Pancreas (tissue), 10 donors: ENCODE measurements around the gene NOM1. TPM values are rescaled to one million over a fixed set of nuclear protein-coding genes. Genes with fewer than 3 reads are reported as not detected.
A peak's percentile ranks its signal among the peaks of the same experiment; 100 is the strongest.

Experiments used
- ATAC-seq, 4 donors: fragments of 200-7000 bp; cut with Tn5 transposase; one replicate each; pipeline versions ENCODE4 v1.8.0 to v1.9.1; 2020; ENCODE audit warnings: mild to moderate bottlenecking in 4 of 4, moderate library complexity in 4 of 4
- DNase-seq, 6 donors: peaks; one replicate each; pipeline ENCODE4 v3.0.0-alpha.2; 2020
- FAIRE-seq: peaks from 2 replicates; lab custom pipeline; 2012; peaks lifted over from hg19 to GRCh38; lab: Jason Lieb, UNC
- H3K27ac ChIP-seq, 4 donors: fragments of 200-600 bp; sonication (generic); 1 replicate in 3 of 4; 2 replicates in 1 of 4; pipeline versions ENCODE4 v1.5.0 to v1.8.0; 2020
- H3K27me3 ChIP-seq, 4 donors: fragments of 200-600 bp; one replicate each; pipeline ENCODE4 v1.8.0; 2021
- H3K36me3 ChIP-seq, 3 donors: fragments of 200-600 bp; sonication (generic) in 1 of 3; one replicate each; pipeline versions ENCODE4 v1.5.0 to v1.8.0; 2020 to 2021
- H3K4me1 ChIP-seq, 3 donors: fragments of 200-600 bp; one replicate each; pipeline ENCODE4 v1.8.0; 2021
- H3K4me3 ChIP-seq, 4 donors: fragments of 200-600 bp; sonication (generic) in 2 of 4; one replicate each; pipeline versions ENCODE4 v1.5.0 to v1.8.0; 2020 to 2021
- H3K9me3 ChIP-seq, 4 donors: fragments of 200-600 bp; one replicate each; pipeline ENCODE4 v1.8.0; 2021
- WGBS, 2 donors: extraction: QIAGEN DNeasy Blood & Tissue Kit; methylation state at CpG; one replicate each; pipeline ENCODE4 v1.1.7; 2013; 5-methylcytosine and 5-hydroxymethylcytosine counted together
- intact Hi-C, 3 donors: fragments of 100-400 bp; cut with DNase I; formaldehyde crosslinking; loops; one replicate each; pipeline versions ENCODE4 v1.11.1 to v1.14.2; 2022
- polyA plus RNA-seq, 2 donors: library from polyadenylated mRNA; stranded (reverse); fragments of 200-250 nt; gene quantifications; one replicate each; pipeline ENCODE4 v1.2.3, GENCODE V29; 2013
- total RNA-seq, 6 donors: library from RNA; stranded (reverse); fragmentation: NEBNext Ultra II Directional in 4 of 6; extraction: Animal tissue kit (Norgen Biotek cat#: 25700) in 4 of 6; gene quantifications; one replicate each; pipeline versions ENCODE4 v1.2.1 to v1.2.4, GENCODE V29; 2021 to 2023
- TF ChIP-seq, protein P1 (sequence below), 4 donors: fragments of 200-600 bp; sonication (generic) in 3 of 4; IDR thresholded peaks; one replicate each; pipeline versions ENCODE4 v1.5.0 to v1.8.0; 2021; ENCODE audit warnings: antibody characterized with exemption in 4 of 4
- donor health status: healthy with polysubstance abuse.
- donor health status: DM: no; HTN: no; CAD: no; lungs with moderate emphysema.
- donor health status: DM: no; HTN: no; CAD: no.
- donor health status: control.
- donor health status: control.
- donor health status: Bipolar disorder and iron deficiency.
- donor health status: DM: yes; HTN: yes; CAD: no.
- donor health status: DM: no; HTN: no; CAD: no.
- donor health status: DM: no; HTN: no; CAD: no.
- donor health status: DM: yes; HTN: yes; CAD: no.

Gene NOM1
- total and polyA plus RNA-seq, 8 donors, result 7.2 to 12.9 (median 8.7) TPM

- Histone ChIP-seq H3K36me3 (peaks cover 0 to 19% (median 7%) of the 10 kb centered on the region in 3 donors), H3K4me3 (no peak overlapping the region), H3K27ac (no peak overlapping the region), H3K9me3 (no peaks in the 10 kb centered on the region), H3K4me1 (no peaks in the 10 kb centered on the region), H3K27me3 (no peaks in the 10 kb centered on the region)
- ATAC-seq (peak; percentile 40 to 79 (median 73)), DNase-seq (no peak), FAIRE-seq (no peak)
- WGBS, 2 donors, result 46 to 54% methylated on average over 3 of the region's 3 CpGs
- TF ChIP-seq, protein P1, sequence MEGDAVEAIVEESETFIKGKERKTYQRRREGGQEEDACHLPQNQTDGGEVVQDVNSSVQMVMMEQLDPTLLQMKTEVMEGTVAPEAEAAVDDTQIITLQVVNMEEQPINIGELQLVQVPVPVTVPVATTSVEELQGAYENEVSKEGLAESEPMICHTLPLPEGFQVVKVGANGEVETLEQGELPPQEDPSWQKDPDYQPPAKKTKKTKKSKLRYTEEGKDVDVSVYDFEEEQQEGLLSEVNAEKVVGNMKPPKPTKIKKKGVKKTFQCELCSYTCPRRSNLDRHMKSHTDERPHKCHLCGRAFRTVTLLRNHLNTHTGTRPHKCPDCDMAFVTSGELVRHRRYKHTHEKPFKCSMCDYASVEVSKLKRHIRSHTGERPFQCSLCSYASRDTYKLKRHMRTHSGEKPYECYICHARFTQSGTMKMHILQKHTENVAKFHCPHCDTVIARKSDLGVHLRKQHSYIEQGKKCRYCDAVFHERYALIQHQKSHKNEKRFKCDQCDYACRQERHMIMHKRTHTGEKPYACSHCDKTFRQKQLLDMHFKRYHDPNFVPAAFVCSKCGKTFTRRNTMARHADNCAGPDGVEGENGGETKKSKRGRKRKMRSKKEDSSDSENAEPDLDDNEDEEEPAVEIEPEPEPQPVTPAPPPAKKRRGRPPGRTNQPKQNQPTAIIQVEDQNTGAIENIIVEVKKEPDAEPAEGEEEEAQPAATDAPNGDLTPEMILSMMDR (IDR thresholded peaks at IDR 0.05), result peak in 3 of 4 donors; percentile 12 to 45 (median 29)
- intact Hi-C loops, result no loop called here
Observed at GRCh38 chr7:156969972-156970420, 20.5 kb downstream of the NOM1 start.

DNA sequence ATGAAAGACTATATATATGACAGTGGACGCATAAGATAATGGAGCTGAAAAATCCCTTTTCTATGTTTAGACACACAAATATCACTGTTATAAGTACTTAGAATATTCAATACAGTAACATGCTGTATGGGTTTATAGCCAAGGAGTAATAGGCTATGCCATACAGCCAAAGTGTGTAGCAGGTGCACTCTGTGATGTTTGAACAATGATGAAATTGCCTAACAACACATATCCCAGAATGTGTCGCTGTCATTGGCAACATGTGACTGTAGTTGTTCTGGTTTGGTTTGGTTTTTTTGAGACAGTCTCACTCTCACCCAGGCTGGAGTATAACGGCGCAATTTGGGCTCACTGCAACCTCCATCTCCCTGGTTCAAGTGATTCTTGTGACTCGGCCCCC is 26.1 kb downstream of the NOM1 start:
- intact Hi-C loops, result no loop called here

DNA sequence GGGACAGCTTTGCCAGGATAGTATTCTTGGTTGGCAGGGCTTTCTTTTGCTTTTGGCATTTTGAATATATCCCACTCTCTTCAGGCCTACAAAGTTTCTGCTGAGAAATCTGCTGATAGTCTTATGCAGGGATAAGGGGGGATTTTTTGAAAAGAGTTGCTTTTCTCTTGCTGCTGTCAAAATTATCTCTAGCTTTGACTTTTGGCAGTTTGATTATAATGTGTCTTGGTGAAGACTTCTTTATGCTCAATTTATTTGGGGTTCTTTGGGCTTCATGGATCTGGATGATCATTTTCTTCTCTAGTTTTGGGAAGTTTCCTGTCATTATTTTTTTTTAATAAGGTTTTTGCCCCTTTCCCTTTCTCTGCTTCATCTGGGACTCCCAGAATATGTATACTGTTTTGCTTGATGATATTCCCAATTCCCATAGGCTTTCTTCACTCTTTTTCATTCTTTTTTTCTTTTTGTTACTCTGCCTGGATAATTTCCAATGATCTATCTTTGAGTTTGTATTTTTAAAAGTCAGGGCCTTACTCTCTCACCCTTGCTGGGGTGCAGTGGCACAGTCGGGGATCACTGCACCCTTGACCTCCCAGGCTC is 29.6 kb downstream of the NOM1 start:
- DNase-seq, result no peak
- Histone ChIP-seq H3K27ac (no peak overlapping the region), H3K27me3 (no peaks in the 10 kb centered on the region), H3K36me3 (no peaks in the 10 kb centered on the region), H3K4me1 (no peaks in the 10 kb centered on the region), H3K9me3 (no peaks in the 10 kb centered on the region), H3K4me3 (no peak overlapping the region)
- 86 to 100% methylated on average over 1 of the region's 1 CpG for WGBS, 2 donors
- ATAC-seq, result no peak
- FAIRE-seq, result no peak
- TF ChIP-seq, protein P1 (IDR thresholded peaks at IDR 0.05), result no peak
- intact Hi-C loops, result no loop called here

More for the DNA sequence above, 26.1 kb downstream of the NOM1 start:
- H3K9me3 ChIP-seq, result no peaks in the 10 kb centered on the region
- no peaks in the 10 kb centered on the region for H3K27me3 ChIP-seq
- H3K36me3 ChIP-seq, result no peaks in the 10 kb centered on the region
- no peak for DNase-seq
- no peak overlapping the region for H3K4me3 ChIP-seq
- peak in 1 of 4 donors; percentile 19 for ATAC-seq
- H3K27ac ChIP-seq, result no peak overlapping the region
- TF ChIP-seq, protein P1 (IDR thresholded peaks at IDR 0.05), result no peak
- FAIRE-seq, result no peak
- WGBS, 2 donors, result 85 to 89% methylated on average over 5 of the region's 5 CpGs
- H3K4me1 ChIP-seq, result no peaks in the 10 kb centered on the region

GRCh38 chr7:156979711-156980110 is 30.2 kb downstream of the NOM1 start:
- intact Hi-C loops, result no loop called here
- Histone ChIP-seq H3K27ac (no peak overlapping the region), H3K27me3 (no peaks in the 10 kb centered on the region), H3K9me3 (no peaks in the 10 kb centered on the region), H3K4me3 (no peak overlapping the region), H3K4me1 (no peaks in the 10 kb centered on the region), H3K36me3 (no peaks in the 10 kb centered on the region)
- FAIRE-seq (no peak), ATAC-seq (no peak), DNase-seq (no peak)
- whole genome bisulfite sequencing, 2 donors, result 93 to 99% methylated on average over 4 of the region's 4 CpGs
- TF ChIP-seq, protein P1 (IDR thresholded peaks at IDR 0.05), result no peak

DNA sequence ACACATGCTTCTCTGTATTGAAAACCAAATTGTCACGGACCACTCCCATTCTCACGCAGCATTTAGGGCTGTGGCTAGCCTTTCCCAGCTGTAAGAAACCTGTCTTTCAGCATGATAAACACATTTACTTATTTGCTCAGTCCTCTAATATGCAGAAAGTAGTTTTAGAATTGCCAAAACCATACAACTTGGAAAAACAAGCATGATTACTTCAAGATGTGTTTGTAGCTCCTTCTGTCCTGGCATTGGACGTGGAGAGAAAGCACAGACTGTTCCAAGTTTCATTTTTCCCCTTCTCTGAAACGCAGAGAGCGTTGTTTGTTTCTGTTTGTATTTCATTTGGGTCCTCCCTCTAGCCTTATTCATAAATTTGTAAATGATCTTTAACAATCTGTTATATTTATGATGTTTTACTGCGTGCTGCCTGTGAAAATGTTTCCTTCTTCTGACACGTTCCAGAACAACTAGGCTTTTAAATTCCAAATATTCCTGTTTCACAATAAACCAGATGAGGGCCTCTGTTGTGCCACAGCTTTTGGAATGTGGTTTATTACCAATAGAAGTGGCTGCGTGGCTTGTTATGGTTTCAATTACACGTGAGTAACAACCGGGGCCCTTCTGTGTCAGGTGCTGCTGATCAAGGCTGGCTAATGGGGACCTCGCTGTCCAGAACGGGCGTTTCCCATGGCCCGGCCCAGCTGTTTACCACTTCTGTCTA is 34.8 kb downstream of the NOM1 start:
- Histone ChIP-seq H3K4me1 (no peaks in the 10 kb centered on the region), H3K27me3 (no peaks in the 10 kb centered on the region), H3K4me3 (no peak overlapping the region), H3K9me3 (no peaks in the 10 kb centered on the region), H3K36me3 (no peaks in the 10 kb centered on the region), H3K27ac (peak overlapping the region in 2 of 4 donors; percentile 16 to 47)
- FAIRE-seq (no peak), ATAC-seq (peak; percentile 41 to 51 (median 43)), DNase-seq (no peak)
- intact Hi-C loops, result no loop called here
- whole genome bisulfite sequencing, 2 donors, result 58 to 59% methylated on average over 14 of the region's 14 CpGs
- TF ChIP-seq, protein P1 (IDR thresholded peaks at IDR 0.05), result no peak
